Measurements from ENCODE around the gene NFYC. TPM values are rescaled to one million over a fixed set of nuclear protein-coding genes. Genes with fewer than 3 reads are reported as not detected.

The NFYC gene
- total RNA-seq, 4 donors from 2014 or later: 29.8 to 44.6 (median 32.4) TPM

- DNase-seq (ENCODE audit: low spot score) (no peak), ATAC-seq (ENCODE audit: low FRiP score) (no peak)
- no peak for TF ChIP-seq CTCF (IDR thresholded peaks at IDR 0.05)
Measured at GRCh38 chr1:40710581-40711315, 19.2 kb downstream of the NFYC start.

- DNase-seq (ENCODE audit: low spot score) (no peak), ATAC-seq (ENCODE audit: low FRiP score) (peak; percentile 29)
- no peak for TF ChIP-seq CTCF (IDR thresholded peaks at IDR 0.05)
Measured at GRCh38 chr1:40711465-40712404, 20.2 kb downstream of the NFYC start.

DNA sequence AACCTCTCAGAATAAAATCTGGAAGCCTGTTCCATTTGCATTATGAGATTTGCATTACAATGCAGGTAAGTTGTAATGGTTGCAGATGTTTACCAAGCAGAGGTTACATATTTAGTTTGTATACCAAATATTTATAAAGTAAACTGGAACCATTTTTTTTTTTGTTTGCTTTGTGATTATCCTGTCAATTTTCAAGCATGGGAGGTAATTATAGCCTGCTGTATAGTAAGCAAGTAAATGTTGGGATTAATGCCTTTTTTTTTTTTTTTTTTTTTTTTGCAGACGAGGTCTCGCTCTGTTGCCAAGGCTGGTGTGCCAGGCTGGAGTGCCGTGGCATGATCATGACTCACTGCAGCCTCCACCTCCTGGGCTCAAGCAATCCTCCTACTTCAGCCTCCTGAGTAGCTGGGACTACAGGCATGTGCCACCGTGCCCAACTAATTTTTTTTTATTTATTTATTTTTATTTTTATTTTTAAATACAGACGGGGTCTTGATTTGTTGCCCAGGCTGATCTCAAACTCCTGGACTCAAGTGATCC is 21.0 kb downstream of the NFYC start:
- TF ChIP-seq CTCF (IDR thresholded peaks at IDR 0.05): no peak
- DNase-seq (ENCODE audit: low spot score): no peak
- no peak for ATAC-seq (ENCODE audit: low FRiP score)

DNA sequence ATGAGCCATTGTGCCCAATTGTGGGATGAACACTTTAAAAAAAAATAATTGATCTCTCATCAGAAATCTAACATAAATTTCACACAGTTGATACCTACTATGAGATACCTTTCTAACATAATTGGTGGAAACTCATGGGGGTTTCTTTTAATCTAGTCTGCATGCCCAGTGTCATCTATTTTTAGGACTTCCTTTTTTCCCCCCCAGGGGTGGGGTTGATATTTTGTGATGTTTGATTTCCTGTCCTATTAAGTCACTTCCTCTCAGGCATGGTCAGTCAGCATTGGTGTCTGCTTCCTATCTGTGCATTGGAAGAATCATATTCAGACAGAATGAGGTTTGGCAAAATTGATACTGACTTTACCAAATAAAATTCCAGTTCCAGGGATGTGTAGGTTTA is 21.5 kb downstream of the NFYC start:
- no peak for DNase-seq (ENCODE audit: low spot score)
- no peak for TF ChIP-seq CTCF (IDR thresholded peaks at IDR 0.05)
- no peak for ATAC-seq (ENCODE audit: low FRiP score)

DNA sequence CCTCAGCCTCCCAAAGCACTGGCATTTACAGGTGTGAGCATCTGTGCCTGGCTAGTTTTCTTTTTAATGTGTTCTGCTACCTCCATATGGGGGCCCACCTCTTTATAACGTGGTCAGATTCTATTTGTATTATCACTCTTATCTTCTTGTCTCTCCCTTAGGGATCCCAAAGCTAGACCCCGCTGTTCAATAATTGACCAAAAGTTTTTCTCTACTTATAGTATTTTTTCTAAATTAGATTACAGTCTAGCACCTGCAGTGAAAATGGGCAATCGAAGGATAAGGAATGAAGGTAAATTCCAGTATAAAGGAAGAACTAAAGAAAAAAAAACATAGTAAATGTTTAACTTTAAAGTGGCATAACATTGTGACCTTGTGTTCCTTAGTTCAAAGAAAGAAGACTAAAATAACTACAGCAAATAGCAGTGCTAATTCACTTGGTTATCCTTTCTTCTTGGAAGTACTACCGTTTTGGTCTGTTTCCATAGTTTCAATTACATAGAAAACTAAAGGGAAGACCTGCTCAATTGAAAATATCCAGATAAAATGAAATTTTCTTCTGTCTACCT is 24.1 kb downstream of the NFYC start:
- TF ChIP-seq CTCF (IDR thresholded peaks at IDR 0.05): no peak
- ATAC-seq (ENCODE audit: low FRiP score) (no peak), DNase-seq (ENCODE audit: low spot score) (no peak)

DNA sequence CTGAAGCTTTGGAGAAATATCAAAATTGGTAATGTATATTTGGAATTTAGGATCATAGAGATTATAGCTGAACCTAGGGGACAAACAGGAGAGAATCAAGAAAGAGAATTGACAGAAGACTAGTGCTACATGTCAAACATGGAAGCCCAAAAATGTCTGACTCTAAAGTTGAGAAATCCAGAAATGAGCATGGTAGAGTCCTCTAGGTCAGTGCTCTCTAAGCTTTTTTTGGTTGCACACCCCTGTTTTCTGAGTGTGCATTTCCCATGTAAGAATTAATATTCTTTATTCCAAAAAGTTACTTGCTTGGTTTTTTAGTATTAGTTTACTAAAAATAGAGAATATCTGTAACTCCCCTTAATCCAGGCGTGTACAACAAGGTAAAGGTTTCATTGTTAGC is 25.6 kb downstream of the NFYC start:
- ATAC-seq (ENCODE audit: low FRiP score) (no peak), DNase-seq (ENCODE audit: low spot score) (no peak)
- no peak for TF ChIP-seq CTCF (IDR thresholded peaks at IDR 0.05)
